Stimulated activated naive CD8-positive, alpha-beta T cell treated with anti-CD3 and anti-CD28 coated beads, Interleukin-15, amount 100 ng/mL, for 72 hours (primary cell): Measurements from ENCODE around the gene MAD1L1.

ENCODE experiments used
- ATAC-seq: fragments of 150-1000 bp; cut with Tn5 transposase; 2 replicates; pipeline ENCODE4 v1.10.0; 2021; ENCODE audit warnings: mild to moderate bottlenecking, moderate library complexity
- DNase-seq, 2 donors: peaks; one replicate each; pipeline ENCODE4 v3.0.0; 2021 to 2022
- H3K27ac Mint-ChIP-seq, 2 donors: one replicate each; pipeline ENCODE4 v1.8.0; 2022; ENCODE audit warnings: mild to moderate bottlenecking in 2 of 2, mixed read lengths in 2 of 2, moderate library complexity in 2 of 2
- H3K27me3 Mint-ChIP-seq: one replicate; pipeline ENCODE4 v1.8.0; 2022; ENCODE audit warnings: mixed read lengths
- H3K4me1 Mint-ChIP-seq: one replicate; pipeline ENCODE4 v1.8.0; 2022; ENCODE audit warnings: mild to moderate bottlenecking, mixed read lengths
- H3K4me3 Mint-ChIP-seq, 2 donors: one replicate each; pipeline ENCODE4 v1.8.0; 2022; ENCODE audit warnings: mild to moderate bottlenecking in 2 of 2, mixed read lengths in 2 of 2, moderate library complexity in 1 of 2
- H3K9me3 Mint-ChIP-seq, 2 donors: one replicate each; pipeline ENCODE4 v1.8.0; 2022; ENCODE audit warnings: mixed read lengths in 2 of 2

MAD1L1 gene

DNA sequence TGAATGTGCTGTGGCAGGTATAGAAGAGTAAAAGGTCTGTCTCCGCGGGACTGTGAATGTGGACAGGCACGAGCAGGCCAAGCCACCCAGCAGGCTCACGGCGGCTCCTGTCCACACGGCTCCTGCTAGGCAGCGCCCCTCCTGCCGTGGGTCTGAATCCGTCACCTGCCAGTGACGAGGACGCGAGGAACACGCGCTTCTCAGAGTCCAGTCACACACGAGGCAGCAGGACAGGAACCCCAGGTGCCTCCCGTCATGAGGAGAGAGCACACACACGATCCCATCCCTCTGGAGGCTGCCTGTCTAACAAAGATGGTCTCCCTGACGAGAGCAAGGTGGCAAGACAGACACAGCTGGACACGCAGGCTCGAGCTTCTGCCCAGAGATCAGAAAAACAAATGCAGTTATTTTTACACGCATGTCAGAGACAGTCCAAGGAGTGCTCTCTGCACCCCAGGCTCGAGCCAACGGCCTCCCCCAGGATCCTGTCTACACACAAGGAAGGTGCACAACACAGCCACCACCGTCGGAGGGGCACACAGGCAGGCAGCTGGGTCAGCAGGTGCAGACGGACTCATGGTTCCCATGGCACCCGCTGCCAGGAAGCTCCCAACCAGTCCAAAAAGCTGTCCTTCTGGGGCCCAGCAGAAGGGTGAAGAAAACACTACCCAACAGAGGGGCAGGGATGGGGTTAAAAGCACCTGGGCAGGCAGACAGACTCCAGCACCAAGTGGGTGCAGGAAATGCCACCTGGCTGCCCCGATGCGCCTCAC lies 103.2 kb downstream of the MAD1L1 start:
- Mint-ChIP-seq H3K4me1 (no peaks in the 10 kb centered on the region), H3K27ac (no peak overlapping the region), H3K4me3 (no peak overlapping the region), H3K9me3 (no peaks in the 10 kb centered on the region), H3K27me3 (no peaks in the 10 kb centered on the region)
- DNase-seq (no peak), ATAC-seq (no peak)

DNA sequence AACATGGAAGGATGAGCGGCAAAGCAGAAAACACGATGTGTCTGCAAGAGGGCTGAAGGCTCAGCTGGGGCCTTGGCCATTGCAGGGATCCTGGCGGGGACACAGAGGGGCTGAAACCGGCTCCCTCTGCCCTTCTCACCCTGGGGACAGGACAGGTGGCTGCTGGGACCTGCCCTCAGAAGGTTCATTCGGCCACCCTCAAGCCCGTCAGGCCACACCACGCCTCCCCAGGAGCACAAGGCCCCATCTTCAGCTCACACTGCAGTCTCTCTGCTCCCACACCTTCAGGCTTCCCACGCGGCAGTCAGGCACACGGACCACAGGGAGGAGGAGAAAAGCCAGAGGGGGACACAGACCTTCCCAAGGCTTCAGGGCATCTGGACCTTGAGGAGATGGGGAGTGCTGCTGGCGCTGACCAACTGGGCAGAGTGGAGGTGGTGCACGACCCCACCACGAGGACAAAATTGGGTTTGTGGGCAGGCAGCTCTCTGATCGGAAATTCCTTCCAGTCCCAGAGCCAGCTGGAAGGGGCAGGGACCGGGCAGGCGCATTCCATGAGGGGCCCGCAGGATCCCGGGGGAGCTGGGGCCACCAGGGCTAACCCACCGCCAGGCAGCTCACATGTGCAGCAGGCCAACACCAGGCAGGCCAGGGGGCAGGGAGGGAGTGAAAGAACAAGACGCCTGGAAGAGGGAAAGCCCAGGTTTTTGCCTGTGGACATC lies 104.0 kb downstream of the MAD1L1 start:
- H3K9me3 Mint-ChIP-seq: no peaks in the 10 kb centered on the region

DNA sequence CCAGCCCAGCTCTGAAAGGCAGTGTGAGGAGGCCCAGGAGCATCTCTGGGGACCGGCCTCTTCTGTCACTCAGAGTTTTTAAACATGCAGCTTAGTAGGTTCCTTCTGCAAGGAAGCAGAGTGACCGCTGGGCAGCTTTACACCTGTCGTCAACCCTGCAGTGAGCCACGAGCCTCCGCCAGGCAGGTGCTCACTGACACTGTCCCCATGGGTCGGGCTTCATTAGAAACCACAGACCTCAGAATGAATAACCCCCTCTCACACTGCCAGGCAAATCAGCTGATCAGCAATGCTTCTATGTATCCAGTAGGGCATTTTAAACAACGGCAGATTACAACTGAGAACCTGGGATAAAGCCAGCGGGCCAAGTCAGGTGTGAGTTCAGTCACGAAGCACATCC lies 106.1 kb downstream of the MAD1L1 start:
- Mint-ChIP-seq H3K9me3 (no peaks in the 10 kb centered on the region), H3K4me3 (no peak overlapping the region), H3K4me1 (peaks cover 4% of the 10 kb centered on the region), H3K27ac (no peak overlapping the region), H3K27me3 (no peaks in the 10 kb centered on the region)
- no peak for DNase-seq
- no peak for ATAC-seq

More for the DNA sequence above, 104.0 kb downstream of the MAD1L1 start:
- peak overlapping the region in 1 of 2 donors; percentile 23 for H3K27ac Mint-ChIP-seq
- peaks cover 4% of the 10 kb centered on the region for H3K4me1 Mint-ChIP-seq
- ATAC-seq (no peak), DNase-seq (no peak)
- no peaks in the 10 kb centered on the region for H3K27me3 Mint-ChIP-seq
- H3K4me3 Mint-ChIP-seq: no peak overlapping the region

DNA sequence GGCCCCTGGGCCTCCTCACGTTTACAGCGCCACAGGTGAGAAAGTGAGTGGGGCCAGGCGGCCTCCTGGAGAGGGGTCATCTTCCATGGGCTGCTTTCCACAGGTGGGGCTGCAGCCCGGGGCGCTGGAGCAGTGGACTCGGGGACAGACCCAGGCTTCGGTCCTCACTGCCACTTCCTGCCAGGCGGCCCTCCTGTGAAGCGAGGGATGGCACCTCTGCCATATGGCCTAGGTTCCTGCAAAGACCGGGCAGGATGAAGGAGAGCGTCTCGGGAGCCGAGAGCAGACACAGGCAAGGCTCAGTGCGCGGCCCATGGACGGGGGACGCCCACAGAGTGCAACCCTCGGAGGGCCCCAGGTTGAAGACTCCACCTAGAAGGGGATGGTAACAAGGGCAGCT lies 106.8 kb downstream of the MAD1L1 start:
- Mint-ChIP-seq H3K9me3 (no peaks in the 10 kb centered on the region), H3K4me1 (peaks cover 7% of the 10 kb centered on the region), H3K27ac (no peak overlapping the region), H3K4me3 (no peak overlapping the region), H3K27me3 (no peaks in the 10 kb centered on the region)
- DNase-seq (no peak), ATAC-seq (no peak)

DNA sequence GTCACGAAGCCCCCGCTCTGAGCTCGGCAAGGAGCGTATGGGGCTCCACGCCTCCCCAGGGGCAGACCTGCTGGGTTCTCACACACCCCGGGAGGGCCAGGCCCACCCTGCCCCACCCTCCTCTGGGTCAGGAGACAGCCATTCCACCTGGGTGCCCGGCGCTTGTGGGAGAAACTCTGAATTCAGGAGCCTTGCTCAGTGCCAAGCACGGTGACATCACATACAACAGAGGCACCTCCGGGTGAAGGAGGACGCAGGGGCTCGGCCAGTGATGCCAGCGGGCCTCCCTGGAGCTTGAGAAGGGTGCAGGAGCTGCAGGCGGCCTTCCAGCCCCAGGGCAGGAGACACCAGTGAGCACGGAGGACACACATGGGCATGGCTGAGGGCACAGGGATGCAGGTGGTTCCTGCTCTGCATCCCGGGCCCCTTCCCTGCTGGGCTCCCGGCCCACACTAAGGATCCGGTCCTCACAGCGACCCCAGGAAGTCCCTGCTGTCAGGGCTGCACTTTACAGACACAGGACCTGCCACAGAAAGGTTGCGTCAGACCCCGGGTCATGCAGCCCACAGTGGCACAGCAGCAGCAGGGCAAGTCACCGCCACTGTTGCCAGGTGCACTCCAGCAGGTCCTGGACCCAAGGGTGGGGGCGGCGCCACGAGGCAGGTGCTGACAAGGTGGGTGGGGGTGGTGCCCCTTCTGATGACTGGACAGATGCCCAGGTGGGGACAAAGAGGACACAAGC lies 108.0 kb downstream of the MAD1L1 start:
- no peak overlapping the region for H3K27ac Mint-ChIP-seq
- DNase-seq: no peak
- no peak for ATAC-seq
- no peaks in the 10 kb centered on the region for H3K9me3 Mint-ChIP-seq
- H3K4me1 Mint-ChIP-seq: peaks cover 19% of the 10 kb centered on the region
- H3K27me3 Mint-ChIP-seq: no peaks in the 10 kb centered on the region
- H3K4me3 Mint-ChIP-seq: no peak overlapping the region

DNA sequence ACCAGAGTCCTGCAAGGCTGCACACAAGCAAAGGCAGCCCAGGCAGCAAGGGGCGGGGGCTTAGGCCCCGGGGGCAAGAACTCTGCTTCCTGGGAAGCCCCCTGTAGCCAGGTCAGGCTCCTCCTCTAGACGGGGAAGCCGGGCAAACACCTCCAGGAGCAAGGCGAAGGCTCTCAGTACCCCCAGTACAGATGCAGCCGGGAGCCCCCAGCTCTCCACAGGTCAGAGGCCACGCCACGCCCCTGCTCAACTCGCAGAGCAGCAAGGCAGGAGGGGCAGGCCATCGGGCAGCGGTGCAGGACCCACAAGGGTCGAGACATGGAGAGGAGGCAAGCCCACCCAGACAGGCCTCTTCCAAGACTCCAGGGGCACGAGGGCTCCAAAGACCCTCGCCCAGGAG lies 108.8 kb downstream of the MAD1L1 start:
- Mint-ChIP-seq H3K27ac (peak overlapping the region in 1 of 2 donors; percentile 67), H3K9me3 (no peaks in the 10 kb centered on the region), H3K4me3 (no peak overlapping the region)

DNA sequence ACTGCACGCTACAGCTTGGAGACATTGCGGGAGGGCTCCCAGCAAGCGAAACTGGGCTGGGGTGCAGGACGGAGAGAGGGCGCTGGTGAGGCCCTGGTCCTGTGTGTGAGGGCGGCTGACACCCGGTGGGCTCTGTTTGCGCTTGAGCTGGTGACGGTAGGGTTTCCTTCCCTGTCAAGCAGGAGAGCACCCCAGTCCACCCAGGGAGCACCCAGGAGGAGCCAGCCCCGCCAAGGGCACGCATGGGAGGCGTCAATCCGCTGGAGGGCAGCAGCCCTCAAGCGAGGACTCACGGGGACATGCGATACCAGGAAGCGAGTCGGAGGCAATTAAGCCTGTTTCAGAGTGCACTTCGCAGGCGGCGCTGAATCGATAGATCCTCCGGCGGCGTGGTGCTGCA lies 109.4 kb downstream of the MAD1L1 start:
- peak overlapping the region in 1 of 2 donors; percentile 94 for H3K27ac Mint-ChIP-seq
- DNase-seq (no peak), ATAC-seq (no peak)
- no peak overlapping the region for H3K4me3 Mint-ChIP-seq
- H3K4me1 Mint-ChIP-seq: peaks cover 24% of the 10 kb centered on the region
- no peaks in the 10 kb centered on the region for H3K27me3 Mint-ChIP-seq
- H3K9me3 Mint-ChIP-seq: no peaks in the 10 kb centered on the region

More for the DNA sequence above, 108.8 kb downstream of the MAD1L1 start:
- H3K27me3 Mint-ChIP-seq: no peaks in the 10 kb centered on the region
- ATAC-seq: no peak
- DNase-seq: no peak
- H3K4me1 Mint-ChIP-seq: peaks cover 24% of the 10 kb centered on the region

DNA sequence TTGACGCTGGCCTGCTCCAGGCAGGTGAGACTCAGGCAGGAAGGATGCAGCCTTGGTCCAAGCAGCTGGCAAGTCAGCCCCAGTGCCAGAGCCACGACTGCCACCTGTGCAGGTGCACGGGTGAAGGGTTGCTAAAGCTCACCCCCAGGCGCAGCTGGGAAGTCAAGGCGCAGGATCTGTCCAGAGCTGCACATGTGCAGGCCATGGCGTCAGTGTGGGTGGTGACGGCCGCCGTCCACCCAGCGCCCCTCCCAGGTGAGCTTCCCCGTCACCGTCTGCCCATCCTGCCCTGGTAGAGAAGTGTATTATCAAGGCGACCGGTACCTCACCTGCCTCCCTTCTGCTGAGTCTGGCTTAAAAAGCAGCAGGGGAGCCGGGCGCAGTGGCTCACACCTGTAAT lies 110.1 kb downstream of the MAD1L1 start:
- no peak for ATAC-seq
- Mint-ChIP-seq H3K4me3 (no peak overlapping the region), H3K27ac (no peak overlapping the region), H3K27me3 (no peaks in the 10 kb centered on the region), H3K9me3 (peaks cover 0 to under 1% of the 10 kb centered on the region in 2 donors), H3K4me1 (peaks cover 24% of the 10 kb centered on the region)
- no peak for DNase-seq

DNA sequence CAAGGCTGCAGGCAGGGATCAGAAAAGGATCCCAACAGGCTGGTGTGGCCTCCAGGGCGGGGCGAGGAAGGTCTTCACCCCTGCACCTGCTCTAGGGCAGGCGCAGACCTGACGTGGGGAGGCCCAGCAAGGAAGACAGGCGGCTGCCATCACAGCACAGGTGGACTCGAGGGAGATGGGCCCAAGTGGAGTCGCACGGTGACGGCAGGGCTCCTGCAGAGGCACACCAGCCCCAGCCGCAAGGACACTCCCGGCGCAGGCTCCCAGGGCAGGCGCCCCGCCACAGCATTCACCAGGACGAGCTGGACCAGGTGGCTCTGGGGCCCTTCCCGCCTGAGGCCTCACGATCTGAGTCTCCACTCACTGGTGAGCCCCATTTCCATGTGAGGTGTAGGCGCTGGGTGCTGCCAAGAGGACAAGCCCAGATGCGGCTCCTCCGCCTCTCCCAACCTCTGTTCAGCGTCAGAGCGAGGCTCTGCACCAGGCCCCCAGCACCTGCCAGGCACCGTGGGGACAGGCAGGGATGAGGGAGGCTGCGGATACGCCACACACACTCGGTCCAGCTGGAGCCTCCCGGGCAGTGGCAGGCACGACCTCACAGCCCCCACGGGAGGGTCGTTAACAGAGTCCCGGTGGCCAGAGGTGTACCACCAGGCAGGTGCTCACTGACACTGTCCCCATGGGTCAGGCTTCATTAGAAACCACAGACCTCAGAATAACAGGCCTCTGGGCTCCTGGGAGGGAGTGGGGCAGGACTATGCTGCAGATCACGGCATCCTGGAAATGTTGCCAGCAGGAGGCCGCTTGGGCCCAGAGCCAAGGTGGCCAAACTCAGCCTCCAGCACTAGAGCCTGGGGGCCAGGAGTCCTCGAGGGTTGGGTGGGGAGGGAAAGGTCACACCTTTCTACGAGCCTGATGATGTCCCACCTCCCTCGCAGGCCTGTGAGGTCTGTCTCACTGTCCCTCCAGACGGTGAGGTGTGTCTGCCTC lies 111.6 kb downstream of the MAD1L1 start:
- H3K4me3 Mint-ChIP-seq: no peak overlapping the region
- H3K27ac Mint-ChIP-seq: peak overlapping the region in 1 of 2 donors; percentile 19
- DNase-seq (no peak), ATAC-seq (no peak)
- H3K9me3 Mint-ChIP-seq: peaks cover 0 to 4% of the 10 kb centered on the region in 2 donors
- H3K4me1 Mint-ChIP-seq: peaks cover 25% of the 10 kb centered on the region
- H3K27me3 Mint-ChIP-seq: no peaks in the 10 kb centered on the region

DNA sequence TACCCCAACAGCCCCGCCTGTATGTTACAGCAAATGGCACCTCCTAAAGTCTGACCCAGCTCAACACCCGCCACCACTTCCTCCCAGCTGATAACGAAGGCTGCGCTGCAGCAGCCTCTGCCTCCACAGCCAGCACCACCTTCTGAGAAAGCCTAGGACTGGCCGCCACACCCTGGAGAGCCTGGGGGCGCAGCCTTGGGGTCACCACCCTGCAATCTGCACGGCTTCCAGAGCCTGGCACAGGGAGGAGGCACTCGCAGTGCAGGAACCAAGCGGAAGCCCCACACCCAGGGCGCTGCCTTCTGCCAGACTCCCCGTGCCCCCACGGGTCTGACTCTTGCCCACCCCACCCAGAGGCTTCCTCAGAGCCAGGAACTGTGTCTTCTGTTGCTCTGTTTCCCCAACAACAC lies 112.5 kb downstream of the MAD1L1 start:
- H3K27me3 Mint-ChIP-seq: no peaks in the 10 kb centered on the region
- ATAC-seq: peak; percentile 82
- peak overlapping the region in 1 of 2 donors; percentile 12 for H3K4me3 Mint-ChIP-seq
- H3K27ac Mint-ChIP-seq: peak overlapping the region in 1 of 2 donors; percentile 71
- H3K4me1 Mint-ChIP-seq: peaks cover 33% of the 10 kb centered on the region
- peaks cover 0 to 4% of the 10 kb centered on the region in 2 donors for H3K9me3 Mint-ChIP-seq
- DNase-seq: peak; percentile 32 to 54

DNA sequence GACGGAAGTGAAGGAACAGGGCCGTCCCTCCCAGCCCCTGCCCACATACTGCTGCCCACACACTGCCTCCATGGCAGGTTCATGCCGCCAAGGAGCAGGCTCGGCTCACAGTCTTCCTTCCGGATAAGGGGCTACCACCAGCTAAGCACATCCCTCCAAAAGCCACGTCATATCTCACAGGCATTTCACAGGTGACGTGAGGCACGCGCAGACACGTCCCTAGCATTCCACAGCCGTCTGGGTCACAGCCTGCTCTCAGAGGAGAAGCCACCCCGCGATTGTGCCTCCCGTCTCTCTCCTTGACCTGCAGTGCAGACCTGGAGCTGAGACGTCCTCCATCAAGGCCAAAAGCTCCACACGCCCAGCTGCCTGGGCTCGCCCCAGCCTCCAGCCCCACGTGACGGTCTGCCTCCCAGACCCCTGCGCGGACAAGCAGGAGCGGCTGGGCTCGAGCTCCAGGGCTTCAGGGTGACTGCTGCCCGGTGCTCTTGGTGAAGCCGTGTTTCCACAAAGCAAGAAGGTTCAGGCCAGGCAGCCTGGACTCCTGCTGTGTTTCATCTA lies 114.0 kb downstream of the MAD1L1 start:
- DNase-seq: no peak
- Mint-ChIP-seq H3K9me3 (peaks cover 0 to 4% of the 10 kb centered on the region in 2 donors), H3K4me1 (peaks cover 44% of the 10 kb centered on the region), H3K4me3 (no peak overlapping the region), H3K27me3 (no peaks in the 10 kb centered on the region), H3K27ac (no peak overlapping the region)
- no peak for ATAC-seq

DNA sequence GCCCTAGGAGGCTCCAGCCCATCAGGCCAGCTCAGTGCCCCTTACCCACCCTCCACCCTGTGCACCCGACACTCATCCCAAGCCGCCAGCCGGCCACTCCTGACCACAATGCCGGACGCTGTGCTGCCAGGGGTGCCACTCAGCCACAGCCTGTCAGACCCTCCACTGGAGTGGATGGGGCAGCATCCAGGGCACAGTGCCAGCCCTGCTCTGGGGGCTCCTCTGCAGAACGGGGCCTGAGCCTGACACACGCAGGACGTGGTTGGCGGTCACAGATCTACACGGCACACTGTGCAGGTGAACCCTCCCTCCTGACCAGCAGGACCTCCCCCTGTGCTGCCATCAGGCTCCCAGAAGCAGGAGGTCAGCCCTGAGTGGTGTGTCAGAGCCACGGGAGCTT lies 114.7 kb downstream of the MAD1L1 start:
- H3K27me3 Mint-ChIP-seq: no peaks in the 10 kb centered on the region
- H3K9me3 Mint-ChIP-seq: peaks cover 0 to 4% of the 10 kb centered on the region in 2 donors
- H3K4me3 Mint-ChIP-seq: no peak overlapping the region
- peaks cover 48% of the 10 kb centered on the region for H3K4me1 Mint-ChIP-seq
- no peak overlapping the region for H3K27ac Mint-ChIP-seq
- ATAC-seq (no peak), DNase-seq (no peak)

DNA sequence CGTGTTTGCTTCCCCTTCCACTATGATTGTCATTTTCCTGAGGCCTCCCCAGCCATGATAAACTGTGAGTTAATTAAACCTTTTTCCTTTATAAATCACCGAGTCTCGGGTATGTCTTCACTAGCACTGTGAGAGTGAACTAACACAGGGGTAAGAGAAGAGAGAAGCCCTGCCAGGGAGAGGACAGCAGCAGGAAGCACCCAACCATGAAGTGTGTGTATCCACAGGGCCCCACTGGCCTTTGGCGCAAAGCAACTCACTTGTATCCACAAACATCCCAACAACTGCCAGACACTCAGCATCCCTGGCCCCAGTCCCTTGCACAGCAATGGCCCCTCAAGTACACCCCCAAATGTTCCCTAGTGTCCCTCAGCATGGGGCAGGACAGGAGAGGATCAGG lies 115.1 kb downstream of the MAD1L1 start:
- Mint-ChIP-seq H3K27me3 (no peaks in the 10 kb centered on the region), H3K27ac (no peak overlapping the region), H3K4me1 (peaks cover 52% of the 10 kb centered on the region), H3K4me3 (no peak overlapping the region), H3K9me3 (peaks cover 0 to 4% of the 10 kb centered on the region in 2 donors)
- no peak for DNase-seq
- ATAC-seq: no peak

DNA sequence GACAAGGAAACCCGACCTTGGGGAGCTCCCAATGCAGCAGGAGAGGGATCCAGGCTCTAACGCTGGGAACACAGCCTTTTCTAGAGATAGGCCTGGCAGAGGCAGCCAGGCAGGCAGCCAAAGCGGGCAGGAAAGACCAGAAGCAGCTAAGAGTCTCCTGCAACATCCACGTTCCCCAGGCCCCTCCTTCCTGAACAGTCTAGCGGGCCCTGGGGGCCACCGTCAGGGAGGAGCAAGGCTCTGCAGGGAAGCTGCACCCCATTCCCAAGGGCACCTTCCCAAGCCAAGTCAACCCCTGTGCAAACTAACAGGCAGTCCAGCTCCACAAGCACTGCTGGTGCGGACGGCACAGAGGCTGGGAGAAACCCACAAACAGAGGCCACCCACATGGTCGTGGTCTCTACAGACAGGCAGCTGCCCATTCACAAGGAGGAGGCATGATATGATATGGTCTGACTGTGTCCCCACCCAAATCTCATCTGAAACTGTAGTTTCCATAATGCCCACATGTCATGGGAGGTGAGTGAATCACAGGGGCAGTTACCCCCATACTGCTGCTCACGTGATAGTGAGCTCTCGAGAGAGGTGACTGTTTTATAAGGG lies 115.7 kb downstream of the MAD1L1 start:
- ATAC-seq: no peak
- Mint-ChIP-seq H3K4me3 (no peak overlapping the region), H3K9me3 (peaks cover 0 to 4% of the 10 kb centered on the region in 2 donors), H3K4me1 (peaks cover 58% of the 10 kb centered on the region), H3K27me3 (no peaks in the 10 kb centered on the region), H3K27ac (no peak overlapping the region)
- no peak for DNase-seq
